Measurements from ENCODE around the gene RMND5B. TPM values are rescaled to one million over a fixed set of nuclear protein-coding genes. Genes with fewer than 3 reads are reported as not detected.
A peak's percentile ranks its signal among the peaks of the same experiment; 100 is the strongest.

Gene RMND5B
- total RNA-seq, 1 donor from 2014 or later, result 42.9 TPM

- no peak for TF ChIP-seq CTCF (IDR thresholded peaks at IDR 0.05; ENCODE audit: insufficient read depth, low read length, severe bottlenecking)
- Histone ChIP-seq H3K36me3 (ENCODE audit: control insufficient read depth, insufficient read depth, low read length) (peaks cover 21% of the 10 kb centered on the region), H3K4me3 (ENCODE audit: low read depth, low read length) (peak overlapping the region; percentile 73), H3K27me3 (ENCODE audit: control insufficient read depth, insufficient read depth, low read length) (no peaks in the 10 kb centered on the region)
- FAIRE-seq, result no peak
- DNase-seq (ENCODE audit: low read depth), result no peak
These were observed 22.0 kb downstream of the RMND5B start for GRCh38 chr5:178152491-178153444.

GRCh38 chr5:178153530-178154340 lies 22.9 kb downstream of the RMND5B start, which contains the start of gene NHP2:
Gene NHP2 (minus strand): TSS chr5:178153885. CDS start chr5:178153817, 68 bp downstream.
- no peak for TF ChIP-seq CTCF (IDR thresholded peaks at IDR 0.05; ENCODE audit: insufficient read depth, low read length, severe bottlenecking)
- peaks cover 13% of the 10 kb centered on the region for H3K36me3 ChIP-seq (ENCODE audit: control insufficient read depth, insufficient read depth, low read length)

GRCh38 chr5:178155065-178155464 lies 24.3 kb downstream of the RMND5B start:
- DNase-seq (ENCODE audit: low read depth) (no peak), FAIRE-seq (no peak)
- H3K27me3 ChIP-seq (ENCODE audit: control insufficient read depth, insufficient read depth, low read length), result no peaks in the 10 kb centered on the region
- H3K4me3 ChIP-seq (ENCODE audit: low read depth, low read length), result no peak overlapping the region
- peaks cover 10% of the 10 kb centered on the region for H3K36me3 ChIP-seq (ENCODE audit: control insufficient read depth, insufficient read depth, low read length)
- no peak for TF ChIP-seq CTCF (IDR thresholded peaks at IDR 0.05; ENCODE audit: insufficient read depth, low read length, severe bottlenecking)

More at GRCh38 chr5:178153530-178154340, 22.9 kb downstream of the RMND5B start, which contains the start of gene NHP2:
- DNase-seq (ENCODE audit: low read depth) (peak; percentile 96), FAIRE-seq (peak; percentile 32)
- no peaks in the 10 kb centered on the region for H3K27me3 ChIP-seq (ENCODE audit: control insufficient read depth, insufficient read depth, low read length)
- peak within 1 kb of the TSS; percentile 73 for H3K4me3 ChIP-seq (ENCODE audit: low read depth, low read length)

- no peak for TF ChIP-seq CTCF (IDR thresholded peaks at IDR 0.05; ENCODE audit: insufficient read depth, low read length, severe bottlenecking)
- no peak overlapping the region for H3K4me3 ChIP-seq (ENCODE audit: low read depth, low read length)
- FAIRE-seq (no peak), DNase-seq (ENCODE audit: low read depth) (no peak)
- peaks cover 10% of the 10 kb centered on the region for H3K27me3 ChIP-seq (ENCODE audit: control insufficient read depth, insufficient read depth, low read length)
- H3K36me3 ChIP-seq (ENCODE audit: control insufficient read depth, insufficient read depth, low read length), result no peaks in the 10 kb centered on the region
These were observed 29.4 kb downstream of the RMND5B start for GRCh38 chr5:178160176-178160575.

- Histone ChIP-seq H3K27me3 (ENCODE audit: control insufficient read depth, insufficient read depth, low read length) (peaks cover 15% of the 10 kb centered on the region), H3K4me3 (ENCODE audit: low read depth, low read length) (no peak overlapping the region), H3K36me3 (ENCODE audit: control insufficient read depth, insufficient read depth, low read length) (no peaks in the 10 kb centered on the region)
- TF ChIP-seq CTCF (IDR thresholded peaks at IDR 0.05; ENCODE audit: insufficient read depth, low read length, severe bottlenecking), result no peak
- DNase-seq (ENCODE audit: low read depth), result no peak
- FAIRE-seq, result no peak
These were observed 31.7 kb downstream of the RMND5B start for GRCh38 chr5:178162481-178162880.
